Measurements from ENCODE around the gene B3GALT2.
"Not testable (repeated sequence)": the region's sequence is repeated elsewhere in the genome, so short reads cannot be mapped to it uniquely, and the experiment has no call there.

Gene B3GALT2

GRCh38 chr1:193192586-193192985, 6.2 kb upstream of the B3GALT2 start:
- in situ Hi-C loops (cut with MboI; ENCODE audit: low sequenced_read_pairs), result no loop called here
- H3K4me1 ChIP-seq, result peaks cover 35% of the 10 kb centered on the region
- no peak for DNase-seq (ENCODE audit: low spot score in 2 of 2)
- H3K9me3 ChIP-seq, result no peaks in the 10 kb centered on the region
- H3K36me3 ChIP-seq (replicated peaks), result 0 out of 2 replicates have a peak, but pooled peaks cover 3% of the 10 kb centered on the region
- no peaks in the 10 kb centered on the region for H3K27me3 ChIP-seq (ENCODE audit: low read depth)
- no peak overlapping the region for H3K4me3 ChIP-seq

GRCh38 chr1:193190096-193190744, 3.8 kb upstream of the B3GALT2 start:
- in situ Hi-C loops (cut with MboI; ENCODE audit: low sequenced_read_pairs), result no loop called here
- no peaks in the 10 kb centered on the region for H3K27me3 ChIP-seq (ENCODE audit: low read depth)
- H3K4me1 ChIP-seq, result peaks cover 57% of the 10 kb centered on the region
- peak in 1 of 2 experiments; percentile 36 for DNase-seq (ENCODE audit: low spot score in 2 of 2)
- H3K9me3 ChIP-seq, result no peaks in the 10 kb centered on the region
- no peak overlapping the region for H3K4me3 ChIP-seq
- 0 out of 2 replicates have a peak, but pooled peaks cover 3% of the 10 kb centered on the region for H3K36me3 ChIP-seq (replicated peaks)

DNA sequence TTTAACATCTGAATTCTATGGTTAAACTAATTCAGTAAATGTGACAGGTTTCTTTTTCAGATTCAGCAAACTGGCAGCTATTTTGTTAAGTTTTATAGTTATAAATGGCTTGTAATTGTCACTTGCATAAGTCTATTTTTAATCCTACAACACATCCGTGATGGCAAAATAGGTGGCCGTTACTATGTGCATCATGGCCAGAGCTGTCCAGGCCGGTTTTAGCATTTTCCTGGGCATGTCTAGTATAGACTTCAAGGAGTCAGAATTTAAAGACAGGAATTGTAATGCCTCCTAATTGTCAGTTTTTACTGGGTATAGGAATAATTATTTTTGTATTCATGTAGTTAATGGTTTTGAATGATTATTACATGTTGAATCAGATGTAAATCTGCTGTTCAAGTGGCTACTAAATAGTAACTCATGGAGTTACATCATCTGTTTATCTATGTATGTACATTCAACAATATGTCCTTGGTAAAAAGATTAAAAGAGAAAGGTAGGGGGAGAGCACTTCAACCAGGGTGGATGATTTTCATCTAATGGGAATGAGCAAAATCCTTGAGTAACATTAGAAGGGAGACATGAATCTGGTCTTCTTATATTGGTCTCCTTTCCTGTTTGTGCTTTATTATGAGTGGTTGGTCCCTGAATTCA, 3.2 kb upstream of the B3GALT2 start:
- Histone ChIP-seq H3K4me1 (peaks cover 63% of the 10 kb centered on the region), H3K9me3 (no peaks in the 10 kb centered on the region), H3K4me3 (no peak overlapping the region), H3K27me3 (ENCODE audit: low read depth) (no peaks in the 10 kb centered on the region), H3K36me3 (replicated peaks) (0 out of 2 replicates have a peak, but pooled peaks cover 3% of the 10 kb centered on the region)
- DNase-seq (ENCODE audit: low spot score in 2 of 2), result no peak
- in situ Hi-C loops (cut with MboI; ENCODE audit: low sequenced_read_pairs), result no loop called here

- H3K27me3 ChIP-seq (ENCODE audit: low read depth); in situ Hi-C loops (cut with MboI; ENCODE audit: low sequenced_read_pairs): not testable (repeated sequence)
- H3K4me1 ChIP-seq, result peaks cover 70% of the 10 kb centered on the region
Observed at GRCh38 chr1:193188915-193189314, 2.5 kb upstream of the B3GALT2 start.

DNA sequence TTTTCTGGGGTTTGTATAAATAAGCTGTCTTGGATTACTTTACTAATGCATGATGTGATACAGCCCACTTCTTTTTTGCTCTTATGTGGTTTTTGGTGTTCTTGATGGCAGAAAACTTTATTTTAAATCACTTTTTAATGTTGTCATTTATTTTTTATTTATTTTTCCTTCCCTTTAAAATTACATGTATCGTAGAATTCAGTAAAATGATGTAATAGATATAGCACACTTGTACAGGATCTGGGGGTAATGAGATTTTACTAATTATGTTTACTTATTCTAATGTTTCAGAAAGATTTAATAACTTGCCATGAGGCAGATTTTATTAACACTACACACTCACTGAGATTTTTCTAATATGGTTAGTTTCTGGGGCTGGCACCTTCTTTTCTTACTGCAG, 701 bp upstream of the B3GALT2 start:
- in situ Hi-C loops (cut with MboI; ENCODE audit: low sequenced_read_pairs), result no loop called here
- DNase-seq (ENCODE audit: low spot score in 2 of 2), result no peak
- H3K27me3 ChIP-seq (ENCODE audit: low read depth), result no peaks in the 10 kb centered on the region
- H3K9me3 ChIP-seq, result no peaks in the 10 kb centered on the region
- H3K4me1 ChIP-seq, result peaks cover 72% of the 10 kb centered on the region
- no peaks in the 10 kb centered on the region for H3K36me3 ChIP-seq (replicated peaks)
- no peak overlapping the region for H3K4me3 ChIP-seq

More at GRCh38 chr1:193188915-193189314, 2.5 kb upstream of the B3GALT2 start:
- not testable (repeated sequence) for H3K36me3 ChIP-seq (replicated peaks); H3K9me3 ChIP-seq; DNase-seq (ENCODE audit: low spot score in 2 of 2); H3K4me3 ChIP-seq

GRCh38 chr1:193185211-193185610, 1.2 kb downstream of the B3GALT2 start:
- H3K27me3 ChIP-seq (ENCODE audit: low read depth), result no peaks in the 10 kb centered on the region
- DNase-seq (ENCODE audit: low spot score in 2 of 2), result peak in 1 of 2 experiments; percentile 61
- H3K4me1 ChIP-seq, result peaks cover 65% of the 10 kb centered on the region
- in situ Hi-C loops (cut with MboI; ENCODE audit: low sequenced_read_pairs), result no loop called here
- no peaks in the 10 kb centered on the region for H3K36me3 ChIP-seq (replicated peaks)
- no peaks in the 10 kb centered on the region for H3K9me3 ChIP-seq
- no peak overlapping the region for H3K4me3 ChIP-seq

- DNase-seq (ENCODE audit: low spot score in 2 of 2), result no peak
- peaks cover 61% of the 10 kb centered on the region for H3K4me1 ChIP-seq
- H3K36me3 ChIP-seq (replicated peaks), result no peaks in the 10 kb centered on the region
- H3K27me3 ChIP-seq (ENCODE audit: low read depth), result no peaks in the 10 kb centered on the region
- in situ Hi-C loops (cut with MboI; ENCODE audit: low sequenced_read_pairs), result no loop called here
- H3K9me3 ChIP-seq, result no peaks in the 10 kb centered on the region
- H3K4me3 ChIP-seq, result no peak overlapping the region
Observed at GRCh38 chr1:193184776-193185175, 1.6 kb downstream of the B3GALT2 start.

GRCh38 chr1:193183019-193183627, 3.3 kb downstream of the B3GALT2 start:
- H3K36me3 ChIP-seq (replicated peaks), result no peaks in the 10 kb centered on the region
- DNase-seq (ENCODE audit: low spot score in 2 of 2), result peak; percentile 21 to 64
- H3K4me1 ChIP-seq, result peaks cover 44% of the 10 kb centered on the region
- no peaks in the 10 kb centered on the region for H3K9me3 ChIP-seq
- in situ Hi-C loops (cut with MboI; ENCODE audit: low sequenced_read_pairs), result no loop called here
- H3K4me3 ChIP-seq, result no peak overlapping the region
- no peaks in the 10 kb centered on the region for H3K27me3 ChIP-seq (ENCODE audit: low read depth)

DNA sequence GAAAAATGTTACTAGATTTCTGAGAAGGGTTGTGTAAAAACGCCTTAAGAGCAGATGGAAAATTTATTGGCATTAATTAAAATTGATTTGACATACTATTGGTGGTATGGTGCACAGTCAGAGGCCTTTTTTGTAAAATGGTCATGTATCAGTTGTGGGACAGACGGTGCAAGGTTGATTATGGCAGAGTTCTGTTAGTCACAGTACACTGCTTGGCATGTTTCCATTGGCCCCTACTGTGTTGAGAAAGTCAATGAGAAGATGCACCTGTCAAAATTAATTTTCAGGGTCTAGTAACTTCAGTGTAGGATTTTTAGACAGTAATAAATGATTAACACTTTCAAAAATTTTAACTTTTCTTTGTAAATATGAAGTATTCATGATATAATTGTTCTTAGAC, 4.4 kb downstream of the B3GALT2 start:
- no peak for DNase-seq (ENCODE audit: low spot score in 2 of 2)
- in situ Hi-C loops (cut with MboI; ENCODE audit: low sequenced_read_pairs), result no loop called here
- Histone ChIP-seq H3K4me1 (peaks cover 33% of the 10 kb centered on the region), H3K4me3 (no peak overlapping the region), H3K9me3 (no peaks in the 10 kb centered on the region), H3K27me3 (ENCODE audit: low read depth) (no peaks in the 10 kb centered on the region), H3K36me3 (replicated peaks) (no peaks in the 10 kb centered on the region)

DNA sequence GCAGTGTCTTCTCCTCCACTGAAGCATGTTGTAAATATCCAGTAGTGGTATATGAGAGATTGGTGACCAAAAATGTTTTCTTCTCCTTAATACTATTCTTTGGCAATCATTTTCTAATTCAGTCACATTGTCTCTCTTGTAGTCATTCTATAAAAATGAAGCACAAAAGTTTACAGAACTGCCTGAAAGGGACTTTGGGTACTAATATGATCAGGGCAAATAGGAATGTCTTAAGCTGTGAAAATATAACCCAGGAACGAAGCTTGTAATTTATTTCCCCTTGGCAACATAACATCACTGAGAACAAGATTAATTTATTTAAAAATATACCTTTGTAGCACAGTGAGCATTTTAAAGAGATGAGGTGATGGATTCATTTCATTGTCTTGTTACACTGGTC, 4.9 kb downstream of the B3GALT2 start:
- no peak for DNase-seq (ENCODE audit: low spot score in 2 of 2)
- no peaks in the 10 kb centered on the region for H3K27me3 ChIP-seq (ENCODE audit: low read depth)
- H3K36me3 ChIP-seq (replicated peaks), result no peaks in the 10 kb centered on the region
- H3K4me3 ChIP-seq, result no peak overlapping the region
- in situ Hi-C loops (cut with MboI; ENCODE audit: low sequenced_read_pairs), result no loop called here
- H3K9me3 ChIP-seq, result no peaks in the 10 kb centered on the region
- H3K4me1 ChIP-seq, result peaks cover 30% of the 10 kb centered on the region

DNA sequence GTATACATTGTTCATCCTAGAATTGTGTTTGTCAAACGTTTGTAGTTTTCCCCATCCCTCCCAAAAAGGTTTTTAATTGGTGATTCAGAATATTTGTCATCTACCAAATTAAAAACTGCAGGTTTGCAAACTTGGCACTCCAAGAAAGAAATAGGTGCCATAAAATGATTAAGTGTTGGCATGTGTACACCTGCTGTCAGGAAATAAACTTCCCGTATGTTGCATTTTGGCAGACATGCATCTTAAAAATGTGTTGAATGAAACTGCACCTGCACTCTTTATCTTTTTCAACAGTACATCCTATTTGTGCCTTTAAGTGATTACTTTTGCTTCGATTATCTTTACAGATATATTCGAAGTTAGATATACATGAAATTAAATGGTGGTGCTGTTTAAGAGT, 7.3 kb downstream of the B3GALT2 start:
- in situ Hi-C loops (cut with MboI; ENCODE audit: low sequenced_read_pairs), result no loop called here
- no peak for DNase-seq (ENCODE audit: low spot score in 2 of 2)
- Histone ChIP-seq H3K4me3 (no peak overlapping the region), H3K9me3 (no peaks in the 10 kb centered on the region), H3K27me3 (ENCODE audit: low read depth) (no peaks in the 10 kb centered on the region), H3K36me3 (replicated peaks) (no peaks in the 10 kb centered on the region), H3K4me1 (peaks cover 6% of the 10 kb centered on the region)

GRCh38 chr1:193176788-193177187, 9.6 kb downstream of the B3GALT2 start:
- in situ Hi-C loops (cut with MboI; ENCODE audit: low sequenced_read_pairs), result no loop called here
- Histone ChIP-seq H3K36me3 (replicated peaks) (no peaks in the 10 kb centered on the region), H3K27me3 (ENCODE audit: low read depth) (no peaks in the 10 kb centered on the region)

DNA sequence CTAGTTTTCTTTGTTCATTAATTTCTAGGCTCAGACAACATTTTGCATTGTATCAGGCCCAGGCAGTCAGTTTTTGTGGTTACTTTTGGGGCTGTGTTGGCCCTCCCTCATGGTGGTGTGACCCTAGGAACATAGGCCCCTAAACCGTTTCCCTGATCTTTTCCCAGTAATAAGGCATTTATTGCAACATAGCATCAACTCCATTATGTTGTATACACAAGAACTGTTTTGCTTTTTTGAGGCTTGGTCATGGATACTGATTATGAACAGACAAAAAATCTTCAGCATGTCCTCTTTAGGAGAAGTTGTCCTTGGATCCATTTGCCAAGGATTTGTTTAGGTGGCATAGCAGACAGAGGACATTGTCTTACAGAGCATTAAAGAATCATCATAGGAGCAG, 10.3 kb downstream of the B3GALT2 start:
- no peak for DNase-seq (ENCODE audit: low spot score in 2 of 2)
- Histone ChIP-seq H3K36me3 (replicated peaks) (no peaks in the 10 kb centered on the region), H3K4me1 (no peaks in the 10 kb centered on the region), H3K4me3 (no peak overlapping the region), H3K27me3 (ENCODE audit: low read depth) (no peaks in the 10 kb centered on the region), H3K9me3 (no peaks in the 10 kb centered on the region)
- in situ Hi-C loops (cut with MboI; ENCODE audit: low sequenced_read_pairs), result no loop called here

More at GRCh38 chr1:193176788-193177187, 9.6 kb downstream of the B3GALT2 start:
- H3K9me3 ChIP-seq, result no peaks in the 10 kb centered on the region
- no peak for DNase-seq (ENCODE audit: low spot score in 2 of 2)
- H3K4me1 ChIP-seq, result no peaks in the 10 kb centered on the region
- H3K4me3 ChIP-seq, result no peak overlapping the region

DNA sequence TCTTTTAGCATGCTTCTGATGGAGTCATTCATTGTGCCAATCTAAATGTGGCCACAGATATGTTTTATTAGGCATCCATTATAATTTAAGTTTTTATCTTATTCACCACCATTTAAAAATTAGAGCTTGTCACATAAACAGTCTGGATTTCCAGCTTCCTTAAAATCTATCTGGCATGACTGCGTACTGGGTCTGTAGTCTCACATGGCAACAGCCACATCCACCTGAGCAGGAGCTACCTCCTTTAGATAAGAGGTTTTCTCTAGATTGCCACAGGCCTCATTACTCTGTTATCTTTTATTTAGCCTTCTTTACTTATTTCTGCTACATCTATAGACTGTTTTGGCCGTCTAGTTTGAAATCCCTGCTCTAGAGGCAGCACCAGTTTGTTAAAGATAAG, 29.1 kb downstream of the B3GALT2 start:
- no peak for DNase-seq (ENCODE audit: low spot score in 2 of 2)
- Histone ChIP-seq H3K4me1 (no peaks in the 10 kb centered on the region), H3K36me3 (replicated peaks) (peaks cover 10% of the 10 kb centered on the region), H3K27me3 (ENCODE audit: low read depth) (no peaks in the 10 kb centered on the region), H3K4me3 (no peak overlapping the region), H3K9me3 (no peaks in the 10 kb centered on the region)
- in situ Hi-C loops (cut with MboI; ENCODE audit: low sequenced_read_pairs), result no loop called here
